Type B pancreatic cell (in vitro differentiated cells): ENCODE data around the gene ZNF839. TPM values are rescaled to one million over a fixed set of nuclear protein-coding genes. Genes with fewer than 3 reads are reported as not detected.

Experiments
- DNase-seq: peaks from one replicate; pipeline ENCODE4 v3.0.0; 2021; ENCODE audit warnings: mixed read lengths; ENCODE audit not compliant: unreplicated experiment; ENCODE audit errors: extremely low spot score
- H3K27ac Mint-ChIP-seq: 2 replicates; pipeline ENCODE4 v1.8.0; 2021; ENCODE audit warnings: mild to moderate bottlenecking, mixed read lengths
- H3K27me3 Mint-ChIP-seq: 2 replicates; pipeline ENCODE4 v1.8.0; 2021; ENCODE audit warnings: mixed read lengths
- H3K36me3 Mint-ChIP-seq: 2 replicates; pipeline ENCODE4 v1.8.0; 2021; ENCODE audit warnings: mixed read lengths
- H3K4me1 Mint-ChIP-seq: one replicate; pipeline ENCODE4 v1.8.0; 2021; ENCODE audit warnings: mixed read lengths; ENCODE audit not compliant: unreplicated experiment
- H3K4me3 Mint-ChIP-seq: 2 replicates; pipeline ENCODE4 v1.8.0; 2021; ENCODE audit warnings: mild to moderate bottlenecking, mixed read lengths
- H3K9me3 Mint-ChIP-seq: 2 replicates; pipeline ENCODE4 v1.8.0; 2021; ENCODE audit warnings: mixed read lengths
- CTCF ChIP-seq: fragments of 200-600 bp; sonication (generic); conservative IDR thresholded peaks from 2 replicates; pipeline ENCODE4 v1.5.0; 2021; ENCODE audit warnings: antibody characterized with exemption, mild to moderate bottlenecking
- total RNA-seq: library from RNA; stranded (reverse); gene quantifications from 2 replicates; pipeline ENCODE4 v1.2.1, GENCODE V29; 2021; ENCODE audit warnings: low replicate concordance

ZNF839 gene
- total RNA-seq, 1 donor from 2014 or later = 16.4 TPM

- DNase-seq = no peak
- H3K9me3 Mint-ChIP-seq = no peaks in the 10 kb centered on the region
- no peak overlapping the region for H3K4me3 Mint-ChIP-seq
- peak; percentile 40 for TF ChIP-seq CTCF
- no peaks in the 10 kb centered on the region for H3K36me3 Mint-ChIP-seq
- H3K27me3 Mint-ChIP-seq = no peaks in the 10 kb centered on the region
- no peak overlapping the region for H3K27ac Mint-ChIP-seq
- H3K4me1 Mint-ChIP-seq = peaks cover 6% of the 10 kb centered on the region
These were observed 34.4 kb upstream of the ZNF839 start for GRCh38 chr14:102285106-102285505.

GRCh38 chr14:102288139-102288538, 31.4 kb upstream of the ZNF839 start:
- no peak overlapping the region for H3K4me3 Mint-ChIP-seq
- no peak for DNase-seq
- no peaks in the 10 kb centered on the region for H3K9me3 Mint-ChIP-seq
- H3K27ac Mint-ChIP-seq = no peak overlapping the region
- no peaks in the 10 kb centered on the region for H3K27me3 Mint-ChIP-seq
- no peaks in the 10 kb centered on the region for H3K36me3 Mint-ChIP-seq
- H3K4me1 Mint-ChIP-seq = peaks cover 6% of the 10 kb centered on the region
- no peak for TF ChIP-seq CTCF

GRCh38 chr14:102292441-102292840, 27.1 kb upstream of the ZNF839 start:
- Mint-ChIP-seq H3K27me3 (no peaks in the 10 kb centered on the region), H3K36me3 (no peaks in the 10 kb centered on the region), H3K9me3 (no peaks in the 10 kb centered on the region), H3K4me1 (peaks cover 7% of the 10 kb centered on the region), H3K27ac (no peak overlapping the region), H3K4me3 (no peak overlapping the region)
- DNase-seq = no peak
- no peak for TF ChIP-seq CTCF

- H3K27ac Mint-ChIP-seq = no peak overlapping the region
- H3K4me1 Mint-ChIP-seq = peaks cover 7% of the 10 kb centered on the region
- no peaks in the 10 kb centered on the region for H3K9me3 Mint-ChIP-seq
- H3K27me3 Mint-ChIP-seq = no peaks in the 10 kb centered on the region
- TF ChIP-seq CTCF = no peak
- peaks cover 6% of the 10 kb centered on the region for H3K36me3 Mint-ChIP-seq
- no peak for DNase-seq
- no peak overlapping the region for H3K4me3 Mint-ChIP-seq
These were observed 25.8 kb upstream of the ZNF839 start for GRCh38 chr14:102293781-102294180.

- Mint-ChIP-seq H3K27ac (no peak overlapping the region), H3K27me3 (no peaks in the 10 kb centered on the region), H3K36me3 (peaks cover 6% of the 10 kb centered on the region), H3K4me1 (peaks cover 7% of the 10 kb centered on the region), H3K9me3 (no peaks in the 10 kb centered on the region), H3K4me3 (no peak overlapping the region)
- TF ChIP-seq CTCF = peak; percentile 38
- no peak for DNase-seq
These were observed 24.3 kb upstream of the ZNF839 start for GRCh38 chr14:102295270-102295669.
